CD4-positive, alpha-beta T cell treated with Interferon gamma for 1 hour (primary cell): ENCODE measurements around the gene SDK1.

ENCODE experiments used
- DNase-seq: peaks from one replicate; pipeline ENCODE4 v3.0.0-alpha.2; 2020

The SDK1 gene

GRCh38 chr7:4124556-4125477 lies 823.8 kb downstream of the SDK1 start:
- DNase-seq = no peak

GRCh38 chr7:4127909-4128560 lies 827.0 kb downstream of the SDK1 start:
- no peak for DNase-seq

GRCh38 chr7:4129481-4130122 lies 828.5 kb downstream of the SDK1 start:
- no peak for DNase-seq

DNA sequence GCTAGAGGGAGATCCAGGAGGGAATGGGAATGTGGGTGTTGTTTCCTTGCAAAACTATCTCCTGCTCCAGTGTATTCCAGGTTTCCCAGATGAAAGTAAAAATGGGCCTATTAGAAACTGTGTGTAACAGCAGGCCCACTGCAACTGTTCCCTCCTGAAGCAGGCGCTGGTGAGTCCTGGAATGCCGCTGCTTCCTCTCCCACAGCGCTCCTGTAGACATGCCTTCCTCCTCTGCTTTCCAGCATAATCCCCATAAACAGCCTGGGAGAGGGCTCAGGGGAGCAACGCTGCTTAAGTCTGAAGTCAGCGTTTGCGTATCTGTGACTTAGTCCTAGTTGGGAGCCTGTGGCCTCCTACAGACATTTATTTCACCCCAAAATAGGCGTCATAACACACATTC lies 830.0 kb downstream of the SDK1 start:
- DNase-seq = no peak

- DNase-seq = no peak
Measured at GRCh38 chr7:4132221-4132620, 831.2 kb downstream of the SDK1 start.

DNA sequence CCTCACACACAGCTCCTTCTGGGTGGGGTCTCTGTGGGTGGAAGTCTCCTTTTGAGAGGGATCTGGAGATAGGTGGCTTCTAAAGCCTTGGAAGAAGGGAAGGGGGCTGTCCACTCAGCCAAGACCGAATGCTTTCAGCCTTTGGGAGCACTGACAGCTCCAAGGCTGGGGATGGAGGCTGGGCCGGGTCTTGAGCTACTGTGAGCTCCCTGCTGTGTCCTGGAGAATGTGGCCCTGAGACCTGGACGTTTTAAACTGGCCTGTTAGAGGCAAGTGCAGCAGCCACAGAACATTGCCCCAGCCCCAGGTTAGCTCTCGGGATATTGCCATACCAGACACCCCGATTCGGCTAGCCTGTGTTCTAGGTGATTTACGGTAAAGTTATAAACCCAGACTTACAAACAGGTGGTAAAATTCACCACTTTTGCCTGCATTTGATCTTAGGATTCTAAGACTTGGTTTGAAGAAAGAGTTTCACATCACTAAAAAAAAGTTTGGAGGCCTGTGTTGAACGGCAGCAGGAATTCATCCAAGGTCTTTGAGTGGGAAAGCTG lies 832.5 kb downstream of the SDK1 start:
- DNase-seq = no peak

DNA sequence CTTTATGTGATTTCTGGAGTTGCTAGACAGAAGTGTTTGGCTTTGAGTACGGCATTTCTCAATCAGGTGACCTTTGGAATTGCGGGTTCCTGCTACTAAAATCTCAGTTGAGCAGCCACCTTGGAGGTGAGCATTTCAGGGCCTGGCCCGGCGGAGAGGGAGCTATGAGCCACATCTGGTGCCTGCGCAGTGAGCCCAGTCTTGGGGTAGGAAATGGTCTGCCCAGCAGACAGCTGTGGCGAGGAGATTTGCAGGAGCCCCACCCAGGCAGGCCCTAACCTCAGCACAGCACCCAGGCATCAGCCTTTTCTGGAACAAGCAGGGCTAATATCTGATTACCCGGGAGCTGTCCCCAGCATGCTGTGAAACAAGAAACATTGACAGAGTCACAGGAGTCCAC lies 833.2 kb downstream of the SDK1 start:
- DNase-seq = no peak

DNA sequence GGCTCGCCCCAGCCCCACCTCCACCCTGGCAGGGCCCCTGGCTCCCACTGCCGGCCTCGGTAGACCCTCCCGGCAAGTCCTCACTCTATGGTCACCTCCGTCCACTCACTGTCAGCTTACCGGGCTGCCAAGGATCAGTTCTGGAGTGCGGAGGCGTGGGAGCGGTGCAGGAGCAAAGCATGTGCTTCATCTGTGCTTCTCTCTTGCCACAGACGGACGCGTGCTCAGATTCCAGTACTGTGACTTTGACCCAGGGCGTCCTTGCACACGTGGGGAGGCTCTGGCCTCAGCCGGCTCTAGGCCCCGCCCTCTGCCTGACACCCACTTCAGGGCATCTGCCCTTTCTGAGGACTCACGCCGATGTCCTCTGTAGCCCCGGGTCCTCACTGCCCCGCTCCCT lies 833.6 kb downstream of the SDK1 start:
- DNase-seq = no peak

DNA sequence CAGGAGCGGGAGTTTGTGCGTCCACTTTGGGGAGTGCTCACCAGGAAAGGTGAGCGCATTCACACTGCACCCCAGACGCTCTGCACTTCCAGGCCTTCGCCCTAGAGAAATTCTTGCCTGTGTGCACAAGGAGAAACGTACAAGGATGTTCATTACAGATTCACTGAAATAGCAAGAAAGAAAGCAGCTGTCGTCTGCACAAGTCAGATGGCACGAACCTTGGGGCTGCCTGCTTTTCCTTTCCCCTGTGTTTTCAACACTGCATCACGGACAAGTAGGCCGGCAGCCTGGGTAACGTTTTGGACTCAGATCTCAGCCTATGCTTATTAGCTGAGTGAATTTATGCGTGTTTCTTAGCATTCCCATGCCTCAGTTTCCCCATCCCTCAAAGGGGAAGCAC lies 834.2 kb downstream of the SDK1 start:
- no peak for DNase-seq

GRCh38 chr7:4136036-4136435 lies 835.0 kb downstream of the SDK1 start:
- DNase-seq = no peak

DNA sequence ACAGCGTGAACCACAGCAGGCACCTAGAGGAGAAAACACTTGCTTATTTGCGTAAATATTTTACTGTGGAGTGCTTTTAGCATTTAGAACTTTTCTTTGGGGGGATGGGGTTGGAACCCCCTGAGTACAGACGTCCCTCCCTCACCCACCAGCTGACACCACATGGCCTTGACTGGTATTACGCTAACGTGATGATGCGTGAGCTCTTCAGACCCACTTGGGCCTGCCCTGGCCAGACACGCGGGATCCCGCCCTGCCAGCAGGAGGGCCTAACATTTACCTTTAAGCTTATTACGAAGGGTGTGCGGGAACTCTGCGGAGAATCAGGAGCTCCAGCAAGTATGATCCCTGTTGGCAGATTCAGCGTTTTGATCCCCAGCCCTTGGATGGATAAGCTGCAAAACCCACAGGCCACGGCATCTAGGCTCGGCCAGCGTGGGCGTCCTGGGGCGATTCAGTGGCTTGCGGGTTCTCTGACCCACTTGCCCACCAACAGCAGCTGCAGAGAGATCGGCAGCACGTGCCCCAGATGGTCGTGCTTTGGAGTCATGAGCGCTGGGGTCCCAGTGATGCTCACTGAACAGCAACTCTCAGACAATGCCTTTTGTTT lies 835.6 kb downstream of the SDK1 start:
- DNase-seq = no peak

- DNase-seq = no peak
Measured at GRCh38 chr7:4137552-4137951, 836.5 kb downstream of the SDK1 start.

DNA sequence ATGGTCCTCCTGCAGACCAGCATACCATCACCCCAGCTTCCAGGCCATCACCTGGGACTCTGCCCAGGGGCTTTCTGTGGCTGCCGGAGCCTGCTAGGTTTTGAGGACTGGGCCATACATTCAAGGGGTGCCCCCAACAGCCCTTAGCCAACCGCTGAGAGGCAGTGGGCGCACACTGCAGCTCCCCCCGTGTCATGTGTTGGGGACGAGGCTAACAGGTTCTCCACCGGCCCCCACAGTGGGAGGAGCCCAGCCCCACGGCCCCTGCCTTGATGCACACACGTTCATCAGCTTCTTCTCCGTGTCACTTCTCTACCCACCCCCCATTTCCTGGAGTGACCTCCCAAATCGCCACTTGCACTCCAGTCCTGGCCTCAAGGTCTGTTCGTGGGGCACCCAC lies 837.8 kb downstream of the SDK1 start:
- no peak for DNase-seq

GRCh38 chr7:4139656-4140625 lies 838.9 kb downstream of the SDK1 start:
- no peak for DNase-seq

DNA sequence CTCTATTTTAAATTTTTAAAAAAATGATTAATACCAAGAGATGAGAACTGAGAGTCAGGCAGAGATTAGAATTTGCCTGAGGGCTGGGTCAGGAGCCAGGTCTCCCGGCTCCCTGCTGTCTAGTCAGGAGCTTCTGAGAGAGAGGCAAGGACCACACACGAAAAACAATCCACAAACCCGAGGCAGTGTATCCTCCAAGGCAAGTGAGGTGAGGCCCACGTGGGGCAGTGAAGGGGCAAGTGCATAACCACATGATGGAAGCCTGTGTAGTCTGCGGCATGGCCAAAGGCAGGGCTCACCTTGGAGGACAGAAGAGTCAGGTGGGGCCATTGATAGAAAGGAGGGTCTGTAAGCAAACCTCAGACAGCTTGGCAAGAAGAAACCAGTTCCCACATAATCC lies 839.9 kb downstream of the SDK1 start:
- no peak for DNase-seq

DNA sequence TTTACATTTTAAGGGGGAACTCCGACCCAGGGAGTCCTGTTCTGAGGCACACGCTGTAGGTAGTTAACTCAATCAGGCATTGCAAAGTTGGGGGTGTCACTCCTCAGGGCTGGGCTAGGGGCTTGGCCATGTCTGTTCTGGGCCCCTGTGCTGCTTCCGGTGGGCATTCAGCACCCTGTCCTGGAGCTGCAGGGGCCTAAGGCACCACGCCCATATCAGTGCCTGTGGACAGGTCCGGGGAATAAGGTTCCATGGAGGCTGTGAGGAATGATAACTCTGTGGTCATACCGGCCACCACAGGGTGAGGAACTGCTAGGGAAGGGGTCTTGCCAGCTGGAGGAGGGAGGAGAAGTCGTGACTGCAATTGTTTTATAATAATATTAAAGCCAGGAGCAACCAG lies 842.0 kb downstream of the SDK1 start:
- no peak for DNase-seq

DNA sequence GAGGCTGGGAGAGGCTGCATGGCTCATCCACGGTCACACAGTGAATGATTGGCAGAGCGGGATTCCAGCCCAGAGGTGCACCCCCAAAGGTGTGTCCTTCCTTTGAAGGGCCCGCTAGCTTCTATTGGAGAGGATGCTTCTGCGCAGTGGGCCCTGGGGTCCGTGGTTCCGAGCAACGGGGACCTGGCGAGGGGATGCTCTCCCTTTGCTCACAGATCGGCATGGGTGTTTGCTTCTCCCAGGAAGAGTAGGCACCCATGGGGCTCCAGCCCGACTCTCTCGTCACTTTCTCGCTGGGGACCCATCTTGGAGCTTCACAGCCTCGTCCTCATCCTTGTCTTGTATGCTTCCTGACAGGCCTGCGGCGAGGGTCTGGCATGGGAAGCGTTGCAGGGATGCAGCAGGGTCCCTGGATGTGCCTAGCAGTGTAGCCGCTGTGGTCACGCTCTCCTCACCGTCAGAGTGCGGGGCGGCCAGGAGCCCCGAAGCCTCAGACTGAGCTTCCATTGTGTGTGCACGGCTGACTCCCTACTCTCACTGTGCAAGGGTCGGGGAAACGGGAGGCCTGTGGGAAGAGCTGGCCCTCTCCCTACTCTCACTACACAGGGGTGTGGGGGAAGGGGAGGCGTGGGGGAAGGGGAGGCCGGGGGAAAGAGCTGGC lies 842.6 kb downstream of the SDK1 start:
- no peak for DNase-seq

DNA sequence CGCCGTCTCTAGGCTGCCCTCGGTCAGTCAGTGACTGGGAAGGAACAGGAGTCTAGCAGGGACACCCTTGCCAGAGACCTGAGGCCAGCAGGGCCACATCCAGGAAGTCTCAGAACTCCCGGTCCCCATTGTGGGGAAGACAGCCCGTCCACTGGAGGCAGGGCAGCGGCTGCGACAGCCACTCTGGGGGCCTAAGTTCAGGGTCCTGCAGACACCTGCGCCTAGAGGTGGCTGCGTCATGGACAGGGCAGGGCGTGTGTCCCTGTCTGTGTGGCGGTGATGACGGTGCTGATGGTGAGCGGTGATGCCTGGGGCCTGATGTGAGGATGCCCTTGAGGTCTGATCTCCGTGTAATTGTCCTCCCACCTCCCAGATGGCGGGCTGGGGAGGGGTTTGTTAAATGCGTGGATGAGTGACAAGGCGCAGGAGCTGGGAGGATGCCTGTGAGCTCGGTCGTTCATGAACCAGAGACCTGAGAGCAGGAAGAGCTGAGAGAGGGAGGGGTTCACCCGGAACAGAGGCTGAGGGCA lies 843.2 kb downstream of the SDK1 start:
- no peak for DNase-seq

DNA sequence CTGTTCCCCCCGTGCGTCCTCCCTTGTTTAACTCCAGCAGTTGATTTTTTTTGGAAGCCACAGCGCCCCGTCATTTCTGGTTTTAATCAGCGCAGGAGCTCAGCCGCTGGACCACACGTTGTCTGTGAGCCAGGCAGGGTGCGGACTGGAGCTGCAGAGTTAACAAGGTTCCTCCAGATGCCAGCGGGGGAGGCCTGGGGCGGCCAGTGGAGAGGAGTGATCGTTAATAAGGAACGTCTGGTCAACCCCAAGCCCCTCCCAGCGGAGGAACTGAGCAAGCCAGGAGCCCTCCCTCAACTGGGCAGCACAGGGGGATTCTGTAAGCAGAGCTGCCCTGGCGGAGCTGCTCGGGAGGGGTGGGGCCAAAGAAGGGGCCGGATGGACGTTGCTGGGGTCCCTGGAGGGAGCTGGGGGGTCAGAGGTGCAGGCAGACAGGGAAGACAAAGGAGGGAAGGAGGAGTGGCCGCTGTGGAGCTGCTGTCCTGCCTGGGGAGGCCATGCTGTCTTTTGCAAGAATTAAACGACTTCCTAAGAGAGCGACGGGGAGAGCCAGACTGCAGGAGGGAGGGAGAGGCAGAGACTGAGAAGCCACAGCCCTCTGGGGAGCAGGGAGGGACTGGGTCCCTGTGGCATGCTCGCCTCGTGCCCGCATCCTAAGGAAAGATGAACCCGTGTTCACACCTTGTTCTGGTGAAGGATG lies 843.9 kb downstream of the SDK1 start:
- no peak for DNase-seq

DNA sequence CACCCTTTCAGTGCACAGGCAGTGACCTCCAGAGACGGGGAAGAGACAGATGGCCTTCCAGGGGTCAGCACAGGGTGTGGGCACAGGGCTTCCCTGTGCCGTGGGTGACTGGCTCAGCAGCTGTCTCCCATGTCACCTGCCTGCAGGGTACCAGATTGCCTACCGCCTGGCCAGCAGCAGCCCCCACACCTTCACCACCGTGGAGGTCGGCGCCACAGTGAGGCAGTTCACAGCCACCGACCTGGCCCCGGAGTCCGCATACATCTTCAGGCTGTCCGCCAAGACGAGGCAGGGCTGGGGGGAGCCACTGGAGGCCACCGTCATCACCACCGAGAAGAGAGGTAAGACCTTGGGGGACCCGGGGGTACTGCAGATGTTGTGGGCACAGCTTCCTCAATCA lies 844.5 kb downstream of the SDK1 start:
- no peak for DNase-seq
